ENCODE results near the gene DNAJB13. TPM values are rescaled to one million over a fixed set of nuclear protein-coding genes. Genes with fewer than 3 reads are reported as not detected.

The DNAJB13 gene
- total RNA-seq, 1 donor from 2014 or later = 1.0 TPM

- Mint-ChIP-seq H3K36me3 (ENCODE audit: low read depth) (peaks cover 27% of the 10 kb centered on the region), H3K27ac (peak overlapping the region; percentile 96), H3K27me3 (no peaks in the 10 kb centered on the region), H3K4me1 (peaks cover 67% of the 10 kb centered on the region), H3K9me3 (no peaks in the 10 kb centered on the region), H3K4me3 (peak overlapping the region; percentile 73)
- peak; percentile 96 for DNase-seq
- intact Hi-C loops (cut with micrococcal nuclease) = loop anchor here (1.0 to 2.0 kb wide), 2 partner anchors 10 to 16 kb away; no protein-coding TSS in a partner anchor
Measured at GRCh38 chr11:74004759-74005615, 54.2 kb downstream of the DNAJB13 start.

- DNase-seq = no peak
- peak overlapping the region; percentile 96 for H3K27ac Mint-ChIP-seq
- H3K36me3 Mint-ChIP-seq (ENCODE audit: low read depth) = peaks cover 22% of the 10 kb centered on the region
- H3K4me3 Mint-ChIP-seq = peak overlapping the region; percentile 73
- intact Hi-C loops (cut with micrococcal nuclease) = loop anchor here (1.0 to 2.0 kb wide), 2 partner anchors 11 to 15 kb away; no protein-coding TSS in a partner anchor
- H3K27me3 Mint-ChIP-seq = no peaks in the 10 kb centered on the region
- no peaks in the 10 kb centered on the region for H3K9me3 Mint-ChIP-seq
- peaks cover 69% of the 10 kb centered on the region for H3K4me1 Mint-ChIP-seq
Measured at GRCh38 chr11:74005721-74006517, 55.1 kb downstream of the DNAJB13 start.

GRCh38 chr11:74006743-74007304 is 56.0 kb downstream of the DNAJB13 start:
- Mint-ChIP-seq H3K9me3 (no peaks in the 10 kb centered on the region), H3K27ac (peak overlapping the region; percentile 74), H3K4me3 (no peak overlapping the region), H3K27me3 (no peaks in the 10 kb centered on the region), H3K4me1 (peaks cover 78% of the 10 kb centered on the region), H3K36me3 (ENCODE audit: low read depth) (peaks cover 17% of the 10 kb centered on the region)
- intact Hi-C loops (cut with micrococcal nuclease) = no loop called here
- DNase-seq = peak; percentile 57

- H3K27ac Mint-ChIP-seq = peak overlapping the region; percentile 61
- intact Hi-C loops (cut with micrococcal nuclease) = no loop called here
- peaks cover 84% of the 10 kb centered on the region for H3K4me1 Mint-ChIP-seq
- DNase-seq = no peak
- H3K27me3 Mint-ChIP-seq = no peaks in the 10 kb centered on the region
- peaks cover 17% of the 10 kb centered on the region for H3K36me3 Mint-ChIP-seq (ENCODE audit: low read depth)
- H3K9me3 Mint-ChIP-seq = no peaks in the 10 kb centered on the region
- no peak overlapping the region for H3K4me3 Mint-ChIP-seq
Measured at GRCh38 chr11:74007691-74008372, 57.0 kb downstream of the DNAJB13 start.

GRCh38 chr11:74008373-74009229 is 57.8 kb downstream of the DNAJB13 start, which contains the start of gene UCP3:
Gene UCP3 (minus strand): TSS chr11:74009085. CDS start chr11:74007042, 2,043 bp downstream.
- no peaks in the 10 kb centered on the region for H3K9me3 Mint-ChIP-seq
- no peaks in the 10 kb centered on the region for H3K27me3 Mint-ChIP-seq
- intact Hi-C loops (cut with micrococcal nuclease) = no loop called here
- peaks cover 11% of the 10 kb centered on the region for H3K36me3 Mint-ChIP-seq (ENCODE audit: low read depth)
- peak within 1 kb of the TSS; percentile 95 for H3K27ac Mint-ChIP-seq
- H3K4me3 Mint-ChIP-seq = peak within 1 kb of the TSS; percentile 57
- peak; percentile 69 for DNase-seq
- H3K4me1 Mint-ChIP-seq = peaks cover 80% of the 10 kb centered on the region

- peaks cover 7% of the 10 kb centered on the region for H3K36me3 Mint-ChIP-seq (ENCODE audit: low read depth)
- no peaks in the 10 kb centered on the region for H3K27me3 Mint-ChIP-seq
- DNase-seq = no peak
- no peak overlapping the region for H3K4me3 Mint-ChIP-seq
- H3K4me1 Mint-ChIP-seq = peaks cover 79% of the 10 kb centered on the region
- peak overlapping the region; percentile 87 for H3K27ac Mint-ChIP-seq
- intact Hi-C loops (cut with micrococcal nuclease) = no loop called here
- no peaks in the 10 kb centered on the region for H3K9me3 Mint-ChIP-seq
Measured at GRCh38 chr11:74009230-74009547, 58.4 kb downstream of the DNAJB13 start.

- Mint-ChIP-seq H3K9me3 (no peaks in the 10 kb centered on the region), H3K36me3 (ENCODE audit: low read depth) (peaks cover 7% of the 10 kb centered on the region), H3K27ac (peak overlapping the region; percentile 95), H3K4me1 (peaks cover 79% of the 10 kb centered on the region), H3K27me3 (no peaks in the 10 kb centered on the region), H3K4me3 (peak overlapping the region; percentile 44)
- intact Hi-C loops (cut with micrococcal nuclease) = loop anchor here (2.0 kb wide), 1 partner anchor 15 kb away; no protein-coding TSS in a partner anchor
- peak; percentile 59 for DNase-seq
Measured at GRCh38 chr11:74009675-74010305, 59.0 kb downstream of the DNAJB13 start.

- H3K4me3 Mint-ChIP-seq = peak overlapping the region; percentile 44
- intact Hi-C loops (cut with micrococcal nuclease) = loop anchor here (1.0 to 2.0 kb wide), 5 partner anchors 9 to 27 kb away; no protein-coding TSS in a partner anchor
- H3K27me3 Mint-ChIP-seq = no peaks in the 10 kb centered on the region
- H3K27ac Mint-ChIP-seq = peak overlapping the region; percentile 95
- peak; percentile 61 for DNase-seq
- peaks cover 5% of the 10 kb centered on the region for H3K36me3 Mint-ChIP-seq (ENCODE audit: low read depth)
- no peaks in the 10 kb centered on the region for H3K9me3 Mint-ChIP-seq
- peaks cover 78% of the 10 kb centered on the region for H3K4me1 Mint-ChIP-seq
Measured at GRCh38 chr11:74010306-74011300, 59.8 kb downstream of the DNAJB13 start.

- peaks cover 76% of the 10 kb centered on the region for H3K4me1 Mint-ChIP-seq
- peak overlapping the region; percentile 95 for H3K27ac Mint-ChIP-seq
- peak overlapping the region; percentile 44 for H3K4me3 Mint-ChIP-seq
- no peaks in the 10 kb centered on the region for H3K27me3 Mint-ChIP-seq
- peak; percentile 89 for DNase-seq
- H3K9me3 Mint-ChIP-seq = no peaks in the 10 kb centered on the region
- intact Hi-C loops (cut with micrococcal nuclease) = loop anchor here (1.0 to 2.0 kb wide), 5 partner anchors 8 to 28 kb away; no protein-coding TSS in a partner anchor
- peaks cover 10% of the 10 kb centered on the region for H3K36me3 Mint-ChIP-seq (ENCODE audit: low read depth)
Measured at GRCh38 chr11:74011360-74012073, 60.7 kb downstream of the DNAJB13 start.

GRCh38 chr11:74012074-74012809 is 61.4 kb downstream of the DNAJB13 start:
- intact Hi-C loops (cut with micrococcal nuclease) = no loop called here
- Mint-ChIP-seq H3K36me3 (ENCODE audit: low read depth) (peaks cover 17% of the 10 kb centered on the region), H3K4me1 (peaks cover 78% of the 10 kb centered on the region), H3K4me3 (peak overlapping the region; percentile 53), H3K9me3 (no peaks in the 10 kb centered on the region), H3K27ac (peak overlapping the region; percentile 95), H3K27me3 (no peaks in the 10 kb centered on the region)
- DNase-seq = peak; percentile 56

Data from activated CD4-positive, alpha-beta T cell treated with anti-CD3 and anti-CD28 coated beads, Interleukin-2, amount 10 ng/mL, durations not matched to agents 24 days and 14 days (primary cell).